B cell (primary cell): ENCODE results near the gene PCSK6.

Experiments
- CTCF ChIP-seq: fragments of 200-600 bp; IDR thresholded peaks from one replicate; pipeline ENCODE4 v1.8.0; 2022; ENCODE audit warnings: antibody characterized with exemption, mild to moderate bottlenecking
- EZH2 ChIP-seq: IDR thresholded peaks from 2 replicates; pipeline ENCODE4 v1.6.1; 2012; ENCODE audit warnings: borderline replicate concordance, low read depth, mild to moderate bottlenecking, moderate library complexity, low read length; ENCODE audit not compliant: insufficient read depth, poor library complexity, severe bottlenecking

GRCh38 chr15:101326026-101326315 is 163.5 kb downstream of the PCSK6 start:
- no peak for TF ChIP-seq CTCF
- TF ChIP-seq EZH2: no peak
